ENCODE measurements around the gene PROB1.

DNA sequence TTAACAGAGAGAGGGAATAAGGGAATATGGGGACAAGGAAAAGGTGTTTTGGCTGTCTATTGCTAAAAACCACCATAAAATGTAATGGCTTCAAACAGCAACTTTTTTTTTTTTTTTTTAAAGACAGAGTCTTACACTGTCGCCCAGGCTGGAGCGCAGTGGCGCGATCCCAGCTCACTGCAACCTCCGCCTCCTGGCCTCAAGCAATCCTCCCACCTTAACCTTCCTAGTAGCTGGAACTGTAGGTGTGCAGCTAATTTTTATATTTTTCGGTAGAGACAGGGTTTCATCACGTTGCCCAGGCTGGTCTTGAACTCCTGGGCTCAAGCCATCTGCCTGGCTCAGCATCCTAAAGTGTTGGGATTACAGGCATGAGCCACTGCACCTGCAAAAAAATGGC, 13.3 kb upstream of the PROB1 start:
- TF ChIP-seq, protein P1, sequence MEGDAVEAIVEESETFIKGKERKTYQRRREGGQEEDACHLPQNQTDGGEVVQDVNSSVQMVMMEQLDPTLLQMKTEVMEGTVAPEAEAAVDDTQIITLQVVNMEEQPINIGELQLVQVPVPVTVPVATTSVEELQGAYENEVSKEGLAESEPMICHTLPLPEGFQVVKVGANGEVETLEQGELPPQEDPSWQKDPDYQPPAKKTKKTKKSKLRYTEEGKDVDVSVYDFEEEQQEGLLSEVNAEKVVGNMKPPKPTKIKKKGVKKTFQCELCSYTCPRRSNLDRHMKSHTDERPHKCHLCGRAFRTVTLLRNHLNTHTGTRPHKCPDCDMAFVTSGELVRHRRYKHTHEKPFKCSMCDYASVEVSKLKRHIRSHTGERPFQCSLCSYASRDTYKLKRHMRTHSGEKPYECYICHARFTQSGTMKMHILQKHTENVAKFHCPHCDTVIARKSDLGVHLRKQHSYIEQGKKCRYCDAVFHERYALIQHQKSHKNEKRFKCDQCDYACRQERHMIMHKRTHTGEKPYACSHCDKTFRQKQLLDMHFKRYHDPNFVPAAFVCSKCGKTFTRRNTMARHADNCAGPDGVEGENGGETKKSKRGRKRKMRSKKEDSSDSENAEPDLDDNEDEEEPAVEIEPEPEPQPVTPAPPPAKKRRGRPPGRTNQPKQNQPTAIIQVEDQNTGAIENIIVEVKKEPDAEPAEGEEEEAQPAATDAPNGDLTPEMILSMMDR (IDR thresholded peaks at IDR 0.05) = no peak
- no peak for TF ChIP-seq POLR2A (IDR thresholded peaks at IDR 0.05)
